NCI-H1694 treated with DMSO at 0.1 percent for 48 hours (cell line): ENCODE data around the gene ALG12.

ENCODE experiments used
- DNase-seq: peaks from one replicate; lab custom pipeline; 2025; lab: John Stamatoyannopoulos, UW

The ALG12 gene

GRCh38 chr22:49945042-49945794 is 27.0 kb upstream of the ALG12 start:
- DNase-seq: peak; percentile 78

- DNase-seq: no peak
Observed at GRCh38 chr22:49944399-49944891, 26.2 kb upstream of the ALG12 start.

GRCh38 chr22:49943771-49944398 is 25.6 kb upstream of the ALG12 start:
- DNase-seq: no peak

- DNase-seq: no peak
Observed at GRCh38 chr22:49943405-49943765, 25.1 kb upstream of the ALG12 start.

- no peak for DNase-seq
Observed at GRCh38 chr22:49942565-49943404, 24.5 kb upstream of the ALG12 start.

GRCh38 chr22:49941507-49942316 is 23.5 kb upstream of the ALG12 start:
- no peak for DNase-seq

GRCh38 chr22:49938565-49939136 is 20.4 kb upstream of the ALG12 start:
- no peak for DNase-seq

GRCh38 chr22:49937758-49938564 is 19.7 kb upstream of the ALG12 start:
- no peak for DNase-seq

- peak; percentile 47 for DNase-seq
Observed at GRCh38 chr22:49936973-49937757, 18.9 kb upstream of the ALG12 start.

GRCh38 chr22:49936018-49936972 is 18.1 kb upstream of the ALG12 start:
- peak; percentile 84 for DNase-seq

- no peak for DNase-seq
Observed at GRCh38 chr22:49935561-49935960, 17.3 kb upstream of the ALG12 start.

GRCh38 chr22:49934891-49935557 is 16.8 kb upstream of the ALG12 start:
- peak; percentile 39 for DNase-seq

GRCh38 chr22:49934160-49934890 is 16.1 kb upstream of the ALG12 start:
- DNase-seq: peak; percentile 13

- DNase-seq: peak; percentile 12
Observed at GRCh38 chr22:49933236-49934159, 15.3 kb upstream of the ALG12 start.

- DNase-seq: peak; percentile 41
Observed at GRCh38 chr22:49930596-49931412, 12.6 kb upstream of the ALG12 start.
